Measurements from ENCODE around the gene MASP2.
"Not testable (repeated sequence)": the region's sequence is repeated elsewhere in the genome, so short reads cannot be mapped to it uniquely, and the experiment has no call there.

Gene MASP2

GRCh38 chr1:11058595-11059154 is 11.6 kb upstream of the MASP2 start:
- DNase-seq (ENCODE audit: low read depth, low spot score) = no peak

- no peak for DNase-seq (ENCODE audit: low read depth, low spot score)
Measured at GRCh38 chr1:11058026-11058425, 11.0 kb upstream of the MASP2 start.

GRCh38 chr1:11057477-11057876 is 10.4 kb upstream of the MASP2 start:
- no peak for DNase-seq (ENCODE audit: low read depth, low spot score)

- DNase-seq (ENCODE audit: low read depth, low spot score) = no peak
Measured at GRCh38 chr1:11056504-11056903, 9.5 kb upstream of the MASP2 start.

GRCh38 chr1:11055676-11056075 is 8.6 kb upstream of the MASP2 start:
- DNase-seq (ENCODE audit: low read depth, low spot score) = no peak

GRCh38 chr1:11054666-11055065 is 7.6 kb upstream of the MASP2 start:
- DNase-seq (ENCODE audit: low read depth, low spot score) = no peak

GRCh38 chr1:11054181-11054580 is 7.1 kb upstream of the MASP2 start:
- no peak for DNase-seq (ENCODE audit: low read depth, low spot score)

GRCh38 chr1:11053758-11054137 is 6.7 kb upstream of the MASP2 start:
- DNase-seq (ENCODE audit: low read depth, low spot score) = no peak

- DNase-seq (ENCODE audit: low read depth, low spot score) = no peak
Measured at GRCh38 chr1:11052839-11053757, 6.1 kb upstream of the MASP2 start.

GRCh38 chr1:11051781-11052511 is 4.9 kb upstream of the MASP2 start:
- DNase-seq (ENCODE audit: low read depth, low spot score) = no peak

GRCh38 chr1:11051121-11051520 is 4.1 kb upstream of the MASP2 start:
- not testable (repeated sequence) for DNase-seq (ENCODE audit: low read depth, low spot score)

GRCh38 chr1:11046270-11046566 is 821 bp downstream of the MASP2 start:
- no peak for DNase-seq (ENCODE audit: low read depth, low spot score)

GRCh38 chr1:11045428-11046269 is 1.4 kb downstream of the MASP2 start:
- DNase-seq (ENCODE audit: low read depth, low spot score) = no peak

- no peak for DNase-seq (ENCODE audit: low read depth, low spot score)
Measured at GRCh38 chr1:11044849-11045427, 2.1 kb downstream of the MASP2 start.

- no peak for DNase-seq (ENCODE audit: low read depth, low spot score)
Measured at GRCh38 chr1:11044086-11044848, 2.8 kb downstream of the MASP2 start.

GRCh38 chr1:11042995-11043874 is 3.8 kb downstream of the MASP2 start:
- no peak for DNase-seq (ENCODE audit: low read depth, low spot score)

- no peak for DNase-seq (ENCODE audit: low read depth, low spot score)
Measured at GRCh38 chr1:11042065-11042464, 5.0 kb downstream of the MASP2 start.

- DNase-seq (ENCODE audit: low read depth, low spot score) = no peak
Measured at GRCh38 chr1:11041048-11041447, 6.0 kb downstream of the MASP2 start.

GRCh38 chr1:11040105-11040429 is 7.0 kb downstream of the MASP2 start:
- not testable (repeated sequence) for DNase-seq (ENCODE audit: low read depth, low spot score)
